CD4-positive, alpha-beta T cell (primary cell): ENCODE results near the gene MPZ. TPM values are rescaled to one million over a fixed set of nuclear protein-coding genes. Genes with fewer than 3 reads are reported as not detected.
A peak's percentile ranks its signal among the peaks of the same experiment; 100 is the strongest.

Experiments
- ATAC-seq: fragments of 200-7000 bp; cut with Tn5 transposase; one replicate; pipeline ENCODE4 v1.10.0; 2022; ENCODE audit warnings: mild to moderate bottlenecking; ENCODE audit not compliant: poor library complexity
- CTCF ChIA-PET: fragments of 350-600 bp; sonication (Branson Sonifier 250); formaldehyde crosslinking; loops from one replicate; lab custom pipeline; 2021; ENCODE audit warnings: antibody characterized with exemption, inconsistent platforms; lab: Charles Lee
- POLR2A ChIA-PET: fragments of 350-600 bp; sonication (Branson Sonifier 250); formaldehyde crosslinking; loops from one replicate; lab custom pipeline; 2021; ENCODE audit warnings: antibody characterized with exemption, inconsistent platforms; lab: Charles Lee
- DNase-seq, 14 experiments: peaks; one replicate each; pipeline ENCODE4 v3.0.0-alpha.2; 2013 to 2020; ENCODE audit warnings: mixed read lengths in 2 of 14
- H3K27ac ChIP-seq, 2 donors: one replicate each; pipeline versions ENCODE4 v1.5.1 to v1.7.0; 2013; ENCODE audit warnings: low read length in 2 of 2, low read depth in 1 of 2, mild to moderate bottlenecking in 1 of 2
- H3K27me3 ChIP-seq, 2 experiments: 1 replicate in 1 of 2; 2 replicates in 1 of 2; pipeline versions ENCODE4 v1.6.1 to v1.7.0; 2013; ENCODE audit warnings: low read length in 2 of 2, control low read depth in 1 of 2, mild to moderate bottlenecking in 1 of 2, moderate library complexity in 1 of 2; ENCODE audit not compliant: insufficient read depth in 2 of 2, control insufficient read depth in 1 of 2
- H3K36me3 ChIP-seq: one replicate; pipeline ENCODE4 v1.6.1; 2013; ENCODE audit warnings: low read length, control low read depth; ENCODE audit not compliant: insufficient read depth
- H3K4me1 ChIP-seq: one replicate; pipeline ENCODE4 v1.6.1; 2013; ENCODE audit warnings: low read length, control low read depth; ENCODE audit not compliant: insufficient read depth
- H3K4me3 ChIP-seq: one replicate; pipeline ENCODE4 v1.5.1; 2013; ENCODE audit warnings: mild to moderate bottlenecking, low read length, moderate library complexity
- H3K9me3 ChIP-seq, 2 experiments: 1 replicate in 1 of 2; 2 replicates in 1 of 2; pipeline versions ENCODE4 v1.6.1 to v1.7.0; 2013; ENCODE audit warnings: low read length in 2 of 2, mild to moderate bottlenecking in 2 of 2, control low read depth in 1 of 2, moderate library complexity in 1 of 2; ENCODE audit not compliant: control insufficient read depth in 1 of 2, insufficient read depth in 1 of 2
- H3K27ac Mint-ChIP-seq: one replicate; pipeline ENCODE4 v1.8.0; 2020; ENCODE audit warnings: mixed read lengths
- H3K27me3 Mint-ChIP-seq: one replicate; pipeline ENCODE4 v1.8.0; 2021; ENCODE audit warnings: mixed read lengths
- H3K36me3 Mint-ChIP-seq: one replicate; pipeline ENCODE4 v1.8.0; 2021; ENCODE audit warnings: low read depth, mixed read lengths
- H3K4me1 Mint-ChIP-seq: one replicate; pipeline ENCODE4 v1.8.0; 2021; ENCODE audit warnings: low read depth, mixed read lengths
- H3K4me3 Mint-ChIP-seq: one replicate; pipeline ENCODE4 v1.8.0; 2020; ENCODE audit warnings: mild to moderate bottlenecking, mixed read lengths
- H3K9me3 Mint-ChIP-seq: one replicate; pipeline ENCODE4 v1.8.0; 2020; ENCODE audit warnings: mixed read lengths
- CTCF ChIP-seq: fragments of 200-600 bp; IDR thresholded peaks from one replicate; pipeline ENCODE4 v1.8.0; 2022; ENCODE audit warnings: antibody characterized with exemption, mild to moderate bottlenecking
- intact Hi-C, 2 experiments: fragments of 100-400 bp; cut with DNase I in 1 of 2; cut with micrococcal nuclease in 1 of 2; formaldehyde crosslinking; loops; one replicate each; pipeline versions ENCODE4 v1.15.1 to v1.9.0; 2023 to 2025; cut with DNase I, micrococcal nuclease
- total RNA-seq, 174 experiments: library from RNA in 2 of 174; stranded (reverse) in 2 of 174; gene quantifications; one replicate each; pipeline ENCODE4 v1.2.3 and lab custom pipeline; 2021 to 2026

The MPZ gene
- total RNA-seq, 2 experiments from 2014 or later, result 3.1 to 3.2 TPM

- Mint-ChIP-seq H3K27me3 (no peaks in the 10 kb centered on the region), H3K36me3 (peaks cover 25% of the 10 kb centered on the region), H3K4me1 (peaks cover 44% of the 10 kb centered on the region), H3K27ac (peak overlapping the region; percentile 90), H3K4me3 (peak overlapping the region; percentile 94), H3K9me3 (no peaks in the 10 kb centered on the region)
- H3K4me3 ChIP-seq, result peak overlapping the region; percentile 92
- ATAC-seq (no peak), DNase-seq (peak in 3 of 14 experiments; percentile 13 to 49 (median 39))
- intact Hi-C loops, result no loop called here
- peak overlapping the region in 1 of 2 donors; percentile 71 for H3K27ac ChIP-seq
- no peaks in the 10 kb centered on the region for H3K36me3 ChIP-seq
- no peak for TF ChIP-seq CTCF
- no peaks in the 10 kb centered on the region for H3K9me3 ChIP-seq
- peaks cover 26% of the 10 kb centered on the region for H3K4me1 ChIP-seq
- ChIA-PET POLR2A (interaction anchor here (0.6 to 2.0 kb wide), 17 partner anchors 9 to 508 kb away, joined by 3 to 33 read pairs (median 4); partner anchors contain the start of genes ARHGAP30, DEDD, NDUFS2 and NIT1), CTCF (interaction anchor here (0.7 to 3.0 kb wide), 18 partner anchors 9 to 1219 kb away, joined by 3 to 30 read pairs (median 4); partner anchors contain the start of genes ARHGAP30, NDUFS2, PPOX and SDHC)
- H3K27me3 ChIP-seq, result no peaks in the 10 kb centered on the region
Measured at GRCh38 chr1:161304927-161305866, 4.6 kb downstream of the MPZ start.

- Histone ChIP-seq H3K27ac (no peak overlapping the region), H3K4me1 (peaks cover 11% of the 10 kb centered on the region), H3K36me3 (no peaks in the 10 kb centered on the region), H3K27me3 (no peaks in the 10 kb centered on the region), H3K4me3 (no peak overlapping the region), H3K9me3 (no peaks in the 10 kb centered on the region)
- no peaks in the 10 kb centered on the region for H3K9me3 Mint-ChIP-seq
- ChIA-PET CTCF (no interaction called here), POLR2A (no interaction called here)
- H3K4me1 Mint-ChIP-seq, result peaks cover 31% of the 10 kb centered on the region
- ATAC-seq (no peak), DNase-seq (no peak)
- no peak overlapping the region for H3K27ac Mint-ChIP-seq
- peaks cover 20% of the 10 kb centered on the region for H3K36me3 Mint-ChIP-seq
- TF ChIP-seq CTCF, result no peak
- intact Hi-C loops, result no loop called here
- H3K4me3 Mint-ChIP-seq, result no peak overlapping the region
- no peaks in the 10 kb centered on the region for H3K27me3 Mint-ChIP-seq
Measured at GRCh38 chr1:161300478-161300877, 9.3 kb downstream of the MPZ start.

GRCh38 chr1:161299347-161299746 is 10.4 kb downstream of the MPZ start:
- no peak overlapping the region for H3K27ac Mint-ChIP-seq
- peaks cover 20% of the 10 kb centered on the region for H3K4me1 Mint-ChIP-seq
- H3K27ac ChIP-seq, result no peak overlapping the region
- ATAC-seq (no peak), DNase-seq (no peak)
- no peak overlapping the region for H3K4me3 Mint-ChIP-seq
- no peaks in the 10 kb centered on the region for H3K4me1 ChIP-seq
- intact Hi-C loops, result no loop called here
- TF ChIP-seq CTCF, result no peak
- H3K36me3 ChIP-seq, result no peaks in the 10 kb centered on the region
- no peaks in the 10 kb centered on the region for H3K9me3 Mint-ChIP-seq
- POLR2A ChIA-PET, result no interaction called here
- no peaks in the 10 kb centered on the region for H3K9me3 ChIP-seq
- H3K4me3 ChIP-seq, result no peak overlapping the region
- H3K27me3 Mint-ChIP-seq, result no peaks in the 10 kb centered on the region
- peaks cover 13% of the 10 kb centered on the region for H3K36me3 Mint-ChIP-seq
- CTCF ChIA-PET, result no interaction called here
- no peaks in the 10 kb centered on the region for H3K27me3 ChIP-seq
